ENCODE results near the gene STPG3.

The STPG3 gene

GRCh38 chr9:137302449-137303150 is 51.5 kb downstream of the STPG3 start:
- no peak for DNase-seq (ENCODE audit: low spot score)

All from NAMALWA (cell line).